Activated CD4-positive, alpha-beta T cell treated with anti-CD3 and anti-CD28 coated beads for 48 hours (primary cell): ENCODE results near the gene PTPRA.
"Not testable (repeated sequence)": the region's sequence is repeated elsewhere in the genome, so short reads cannot be mapped to it uniquely, and the experiment has no call there.

ENCODE experiments used
- DNase-seq: peaks from one replicate; pipeline ENCODE4 v3.0.0-alpha.2; 2020

Gene PTPRA

GRCh38 chr20:3045816-3046676 lies 172.8 kb downstream of the PTPRA start, which contains the start of gene MRPS26:
MRPS26 (plus strand) TSS chr20:3046052; CDS start chr20:3046069, 17 bp downstream.
- DNase-seq, result peak; percentile 89

- peak; percentile 27 for DNase-seq
Measured at GRCh38 chr20:3046677-3047462, 173.6 kb downstream of the PTPRA start.

- DNase-seq, result no peak
Measured at GRCh38 chr20:3047486-3048419, 174.5 kb downstream of the PTPRA start.

GRCh38 chr20:3051385-3052019 lies 178.2 kb downstream of the PTPRA start:
- DNase-seq, result no peak

GRCh38 chr20:3059489-3059888 lies 186.2 kb downstream of the PTPRA start:
- DNase-seq, result no peak

GRCh38 chr20:3064119-3064518 lies 190.8 kb downstream of the PTPRA start:
- not testable (repeated sequence) for DNase-seq

GRCh38 chr20:3067139-3068014 lies 194.1 kb downstream of the PTPRA start:
- no peak for DNase-seq

- DNase-seq, result no peak
Measured at GRCh38 chr20:3068075-3068474, 194.8 kb downstream of the PTPRA start.

GRCh38 chr20:3068986-3069900 lies 196.0 kb downstream of the PTPRA start:
- DNase-seq, result peak; percentile 42

- no peak for DNase-seq
Measured at GRCh38 chr20:3070725-3071124, 197.4 kb downstream of the PTPRA start.

- no peak for DNase-seq
Measured at GRCh38 chr20:3071266-3071609, 198.0 kb downstream of the PTPRA start.

GRCh38 chr20:3071610-3072529 lies 198.6 kb downstream of the PTPRA start, which contains the start of gene OXT:
OXT (plus strand) TSS chr20:3071620; CDS start chr20:3071656, 36 bp downstream.
- peak; percentile 77 for DNase-seq

- DNase-seq, result no peak
Measured at GRCh38 chr20:3072530-3073250, 199.4 kb downstream of the PTPRA start.

- peak; percentile 44 for DNase-seq
Measured at GRCh38 chr20:3073251-3073643, 200.0 kb downstream of the PTPRA start.

GRCh38 chr20:3074812-3075211 lies 201.5 kb downstream of the PTPRA start:
- DNase-seq, result no peak

- not testable (repeated sequence) for DNase-seq
Measured at GRCh38 chr20:3075315-3075714, 202.0 kb downstream of the PTPRA start.

- DNase-seq, result no peak
Measured at GRCh38 chr20:3077618-3078134, 204.4 kb downstream of the PTPRA start.

GRCh38 chr20:3080939-3081388 lies 207.7 kb downstream of the PTPRA start:
- DNase-seq, result no peak
